Astrocyte of the hippocampus (primary cell): Measurements from ENCODE around the gene CRAMP1.

Experiments used
- DNase-seq: peaks from one replicate; pipeline ENCODE4 v3.0.0; 2011; ENCODE audit warnings: low read depth, low spot score

Gene CRAMP1

GRCh38 chr16:1601489-1601888, 10.7 kb upstream of the CRAMP1 start:
- no peak for DNase-seq

- no peak for DNase-seq
Observed at GRCh38 chr16:1602285-1602684, 9.9 kb upstream of the CRAMP1 start.

GRCh38 chr16:1606774-1607173, 5.4 kb upstream of the CRAMP1 start:
- no peak for DNase-seq

- DNase-seq: no peak
Observed at GRCh38 chr16:1607971-1608370, 4.2 kb upstream of the CRAMP1 start.

GRCh38 chr16:1610071-1610898, 1.9 kb upstream of the CRAMP1 start:
- peak; percentile 95 for DNase-seq

- no peak for DNase-seq
Observed at GRCh38 chr16:1610899-1611632, 1.1 kb upstream of the CRAMP1 start.

- DNase-seq: peak; percentile 31
Observed at GRCh38 chr16:1613211-1613622, 1.1 kb downstream of the CRAMP1 start.

- DNase-seq: peak; percentile 39
Observed at GRCh38 chr16:1613728-1614455, 1.7 kb downstream of the CRAMP1 start.

GRCh38 chr16:1614456-1615102, 2.4 kb downstream of the CRAMP1 start:
- peak; percentile 74 for DNase-seq

GRCh38 chr16:1615761-1616160, 3.6 kb downstream of the CRAMP1 start:
- peak; percentile 14 for DNase-seq

GRCh38 chr16:1619976-1620375, 7.8 kb downstream of the CRAMP1 start:
- DNase-seq: no peak

- DNase-seq: no peak
Observed at GRCh38 chr16:1620391-1620790, 8.2 kb downstream of the CRAMP1 start.

- DNase-seq: no peak
Observed at GRCh38 chr16:1621851-1622250, 9.7 kb downstream of the CRAMP1 start.

- DNase-seq: no peak
Observed at GRCh38 chr16:1626327-1626726, 14.2 kb downstream of the CRAMP1 start.

GRCh38 chr16:1626776-1627175, 14.6 kb downstream of the CRAMP1 start:
- no peak for DNase-seq

- DNase-seq: no peak
Observed at GRCh38 chr16:1630450-1631213, 18.5 kb downstream of the CRAMP1 start.

GRCh38 chr16:1631230-1631629, 19.1 kb downstream of the CRAMP1 start:
- DNase-seq: no peak

- no peak for DNase-seq
Observed at GRCh38 chr16:1631931-1632637, 19.9 kb downstream of the CRAMP1 start.

GRCh38 chr16:1632638-1632970, 20.4 kb downstream of the CRAMP1 start:
- no peak for DNase-seq

- DNase-seq: no peak
Observed at GRCh38 chr16:1633310-1633709, 21.1 kb downstream of the CRAMP1 start.

- no peak for DNase-seq
Observed at GRCh38 chr16:1634541-1634940, 22.4 kb downstream of the CRAMP1 start.
